Brain microvascular endothelial cell (primary cell): ENCODE results near the gene TPRG1L.

Source experiments
- DNase-seq: peaks from one replicate; pipeline ENCODE4 v3.0.0-alpha.2; 2020
- H3K27ac ChIP-seq: fragments of 250-450 bp; sonication (Bioruptor Pico); 2 replicates; pipeline ENCODE4 v1.5.1; 2020; ENCODE audit warnings: mild to moderate bottlenecking, moderate library complexity
- H3K27me3 ChIP-seq: fragments of 250-450 bp; sonication (Bioruptor Pico); replicated peaks from 2 replicates; pipeline ENCODE4 v1.5.1; 2020; ENCODE audit warnings: mild to moderate bottlenecking
- H3K36me3 ChIP-seq: fragments of 250-450 bp; sonication (Bioruptor Pico); replicated peaks from 2 replicates; pipeline ENCODE4 v1.5.1; 2020; ENCODE audit warnings: mild to moderate bottlenecking
- H3K4me3 ChIP-seq: 2 replicates; pipeline ENCODE4 v1.5.1; 2011; ENCODE audit warnings: low read depth, mild to moderate bottlenecking, control low read depth, low read length, moderate library complexity
- CTCF ChIP-seq: IDR thresholded peaks from 2 replicates; pipeline ENCODE4 v1.5.1; 2011; ENCODE audit warnings: low read depth, mild to moderate bottlenecking, moderate library complexity, low read length, control low read depth, inconsistent platforms; ENCODE audit errors: missing control alignments
- in situ Hi-C: cut with HindIII; loops from 2 replicates; pipeline ENCODE4 v1.10.0; 2017; ENCODE audit warnings: low sequenced_read_pairs, low pct_ligation_motif_present

TPRG1L gene

DNA sequence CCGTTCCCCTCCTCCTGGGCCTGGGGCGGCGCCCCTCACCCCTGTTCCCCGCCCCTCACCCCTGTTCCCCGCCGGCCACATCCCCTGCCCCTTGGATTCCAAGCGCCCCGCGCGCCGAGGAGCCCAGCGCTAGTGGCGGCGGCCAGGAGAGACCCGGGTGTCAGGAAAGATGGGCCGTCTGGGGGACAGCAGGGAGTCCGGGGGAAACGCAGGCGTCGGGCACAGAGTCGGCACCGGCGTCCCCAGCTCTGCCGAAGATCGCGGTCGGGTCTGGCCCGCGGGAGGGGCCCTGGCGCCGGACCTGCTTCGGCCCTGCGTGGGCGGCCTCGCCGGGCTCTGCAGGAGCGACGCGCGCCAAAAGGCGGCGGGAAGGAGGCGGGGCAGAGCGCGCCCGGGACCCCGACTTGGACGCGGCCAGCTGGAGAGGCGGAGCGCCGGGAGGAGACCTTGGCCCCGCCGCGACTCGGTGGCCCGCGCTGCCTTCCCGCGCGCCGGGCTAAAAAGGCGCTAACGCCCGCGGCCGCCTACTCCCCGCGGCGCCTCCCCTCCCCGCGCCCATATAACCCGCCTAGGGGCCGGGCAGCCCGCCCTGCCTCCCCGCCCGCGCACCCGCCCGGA is 27.2 kb downstream of the TPRG1L start, which contains the start of gene TP73:
Gene TP73 (plus strand): TSS at position 587 of the 618 bp plus-strand sequence. CDS start 29,850 bp downstream, outside the sequence.
- DNase-seq = no peak
- H3K27me3 ChIP-seq = peaks cover 58% of the 10 kb centered on the region
- TF ChIP-seq CTCF = no peak
- no peak within 1 kb of the TSS for H3K4me3 ChIP-seq
- peaks cover 3% of the 10 kb centered on the region for H3K36me3 ChIP-seq
- in situ Hi-C loops = no loop called here
- no peak within 1 kb of the TSS for H3K27ac ChIP-seq

DNA sequence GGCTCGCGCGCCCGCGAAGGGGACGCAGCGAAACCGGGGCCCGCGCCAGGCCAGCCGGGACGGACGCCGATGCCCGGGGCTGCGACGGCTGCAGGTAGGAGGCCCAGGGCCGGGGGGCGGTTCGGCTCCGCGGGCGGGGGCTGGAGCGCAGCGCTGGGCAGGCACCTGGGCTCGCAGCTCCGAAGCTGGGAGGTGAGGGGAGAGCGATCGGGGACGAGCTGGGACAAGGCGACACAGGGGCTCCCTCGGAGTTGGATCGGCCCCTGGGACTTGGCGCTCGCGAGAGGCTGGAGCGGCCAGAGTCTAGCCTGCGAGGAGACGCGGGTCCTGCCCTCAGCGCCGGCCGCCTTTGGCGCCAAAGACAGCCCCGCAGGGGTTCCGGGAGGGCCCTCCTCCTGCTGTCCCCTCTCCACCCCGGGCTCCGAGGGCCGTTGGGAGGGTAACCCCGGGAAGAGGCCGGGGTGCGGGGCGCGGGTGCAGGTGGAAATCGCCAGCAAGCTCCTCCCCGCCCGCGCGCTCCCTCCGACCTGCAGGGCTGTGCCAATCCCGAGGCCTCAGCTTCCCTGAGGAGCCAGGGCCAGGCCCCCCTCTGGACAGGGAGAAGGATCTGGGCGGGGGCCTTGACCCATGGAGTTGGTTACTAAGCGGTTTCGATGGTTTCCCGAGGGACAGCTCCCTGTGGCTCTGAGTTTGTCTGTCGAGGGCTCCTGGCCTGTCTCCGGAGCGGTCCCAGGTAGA is 27.9 kb downstream of the TPRG1L start:
- no peaks in the 10 kb centered on the region for H3K36me3 ChIP-seq
- in situ Hi-C loops = no loop called here
- H3K4me3 ChIP-seq = no peak overlapping the region
- no peak overlapping the region for H3K27ac ChIP-seq
- DNase-seq = no peak
- no peak for TF ChIP-seq CTCF
- H3K27me3 ChIP-seq = peaks cover 59% of the 10 kb centered on the region

DNA sequence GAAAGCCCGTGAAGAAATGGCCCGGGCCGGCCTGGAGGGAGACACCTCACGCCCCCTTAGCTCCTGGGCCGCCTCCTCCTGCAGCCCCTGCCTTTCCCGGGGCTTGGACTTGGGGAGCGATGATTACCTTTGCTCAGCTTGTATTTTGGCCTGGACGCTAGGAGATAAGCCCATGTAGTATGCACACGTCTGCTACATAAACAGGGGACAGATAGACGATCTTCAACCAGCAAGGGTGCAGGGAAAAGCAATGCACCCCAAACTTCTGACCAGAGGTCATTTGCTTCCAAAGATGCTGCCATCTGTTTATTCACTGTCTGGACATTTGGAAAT is 28.4 kb downstream of the TPRG1L start:
- H3K27ac ChIP-seq = no peak overlapping the region
- H3K27me3 ChIP-seq = peaks cover 59% of the 10 kb centered on the region
- no peak for TF ChIP-seq CTCF
- in situ Hi-C loops = no loop called here
- DNase-seq = no peak
- no peak overlapping the region for H3K4me3 ChIP-seq
- no peaks in the 10 kb centered on the region for H3K36me3 ChIP-seq

DNA sequence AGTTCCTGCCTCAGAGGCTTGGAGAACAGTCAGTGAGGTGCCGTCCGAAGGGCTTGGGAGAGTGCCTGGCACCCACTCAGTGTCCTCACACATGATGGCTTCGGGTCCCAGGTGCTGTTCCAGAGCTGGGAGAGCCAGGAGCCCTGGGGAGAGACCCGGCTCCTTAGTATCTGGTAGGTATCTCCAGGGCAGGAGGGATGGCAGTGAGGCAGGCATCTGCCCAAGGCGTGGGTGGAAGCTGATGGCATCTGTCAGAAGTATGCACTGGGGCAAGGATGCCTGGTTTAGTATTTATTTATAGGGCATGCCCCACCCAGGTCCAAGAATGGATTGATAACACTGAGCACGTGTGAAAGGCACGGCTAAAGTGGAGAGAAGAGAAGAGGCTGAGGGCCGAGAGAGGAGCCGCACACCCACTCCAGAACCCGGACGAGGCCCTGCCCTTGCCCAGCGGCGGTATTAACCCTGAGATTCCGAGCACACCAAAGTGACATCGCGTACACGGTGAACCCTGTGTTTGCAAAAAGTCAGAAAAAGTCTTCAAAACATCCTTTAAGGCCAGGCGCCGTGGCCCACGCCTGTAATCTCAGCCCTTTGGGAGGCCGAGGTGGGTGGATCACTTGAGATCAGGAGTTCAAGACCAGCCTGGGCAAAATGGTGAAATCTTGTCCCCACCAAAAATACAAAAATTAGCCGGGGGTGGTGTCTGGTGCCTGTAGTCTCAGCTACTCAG is 29.9 kb downstream of the TPRG1L start:
- in situ Hi-C loops = no loop called here
- H3K4me3 ChIP-seq = no peak overlapping the region
- no peaks in the 10 kb centered on the region for H3K36me3 ChIP-seq
- peaks cover 59% of the 10 kb centered on the region for H3K27me3 ChIP-seq
- no peak for DNase-seq
- TF ChIP-seq CTCF = no peak
- H3K27ac ChIP-seq = no peak overlapping the region

- no peak for TF ChIP-seq CTCF
- DNase-seq = no peak
- peaks cover 51% of the 10 kb centered on the region for H3K27me3 ChIP-seq
- H3K36me3 ChIP-seq = no peaks in the 10 kb centered on the region
- H3K4me3 ChIP-seq = no peak overlapping the region
- no peak overlapping the region for H3K27ac ChIP-seq
- in situ Hi-C loops = no loop called here
Measured at GRCh38 chr1:3656450-3657095, 31.8 kb downstream of the TPRG1L start.
